ENCODE data around the gene DDOST.
"Not testable (repeated sequence)": the region's sequence is repeated elsewhere in the genome, so short reads cannot be mapped to it uniquely, and the experiment has no call there.

Gene DDOST

GRCh38 chr1:20691872-20692271 lies 30.7 kb upstream of the DDOST start:
- DNase-seq (ENCODE audit: low read depth in 2 of 2): no peak

- DNase-seq (ENCODE audit: low read depth in 2 of 2): no peak
Measured at GRCh38 chr1:20689645-20690056, 28.5 kb upstream of the DDOST start.

- no peak for DNase-seq (ENCODE audit: low read depth in 2 of 2)
Measured at GRCh38 chr1:20686883-20687725, 25.9 kb upstream of the DDOST start.

GRCh38 chr1:20685741-20686140 lies 24.6 kb upstream of the DDOST start:
- DNase-seq (ENCODE audit: low read depth in 2 of 2): no peak

- no peak for DNase-seq (ENCODE audit: low read depth in 2 of 2)
Measured at GRCh38 chr1:20685099-20685662, 24.0 kb upstream of the DDOST start.

GRCh38 chr1:20684651-20685050 lies 23.5 kb upstream of the DDOST start:
- no peak for DNase-seq (ENCODE audit: low read depth in 2 of 2)

GRCh38 chr1:20684050-20684620 lies 23.0 kb upstream of the DDOST start:
- DNase-seq (ENCODE audit: low read depth in 2 of 2): no peak

- no peak for DNase-seq (ENCODE audit: low read depth in 2 of 2)
Measured at GRCh38 chr1:20683614-20684013, 22.4 kb upstream of the DDOST start.

GRCh38 chr1:20682571-20683236 lies 21.5 kb upstream of the DDOST start:
- no peak for DNase-seq (ENCODE audit: low read depth in 2 of 2)

GRCh38 chr1:20681999-20682398 lies 20.8 kb upstream of the DDOST start:
- no peak for DNase-seq (ENCODE audit: low read depth in 2 of 2)

- no peak for DNase-seq (ENCODE audit: low read depth in 2 of 2)
Measured at GRCh38 chr1:20680269-20680668, 19.1 kb upstream of the DDOST start.

- DNase-seq (ENCODE audit: low read depth in 2 of 2): no peak
Measured at GRCh38 chr1:20678599-20678998, 17.4 kb upstream of the DDOST start.

- not testable (repeated sequence) for DNase-seq (ENCODE audit: low read depth in 2 of 2)
Measured at GRCh38 chr1:20673626-20674025, 12.5 kb upstream of the DDOST start.

GRCh38 chr1:20672265-20672632 lies 11.1 kb upstream of the DDOST start:
- no peak for DNase-seq (ENCODE audit: low read depth in 2 of 2)

- no peak for DNase-seq (ENCODE audit: low read depth in 2 of 2)
Measured at GRCh38 chr1:20670936-20671335, 9.8 kb upstream of the DDOST start.

GRCh38 chr1:20668581-20668980 lies 7.4 kb upstream of the DDOST start:
- DNase-seq (ENCODE audit: low read depth in 2 of 2): no peak

- DNase-seq (ENCODE audit: low read depth in 2 of 2): no peak
Measured at GRCh38 chr1:20666804-20667203, 5.6 kb upstream of the DDOST start.

GRCh38 chr1:20666146-20666545 lies 5.0 kb upstream of the DDOST start:
- no peak for DNase-seq (ENCODE audit: low read depth in 2 of 2)

- DNase-seq (ENCODE audit: low read depth in 2 of 2): no peak
Measured at GRCh38 chr1:20665726-20666125, 4.6 kb upstream of the DDOST start.

GRCh38 chr1:20663969-20664715 lies 3.0 kb upstream of the DDOST start:
- no peak for DNase-seq (ENCODE audit: low read depth in 2 of 2)

GRCh38 chr1:20663365-20663764 lies 2.2 kb upstream of the DDOST start:
- DNase-seq (ENCODE audit: low read depth in 2 of 2): no peak

GRCh38 chr1:20662110-20662475 lies 924 bp upstream of the DDOST start:
- DNase-seq (ENCODE audit: low read depth in 2 of 2): no peak

Measured in fibroblast of skin of left biceps (primary cell).